HG03108 (cell line): Measurements from ENCODE around the gene USP17L22.
"Not testable (repeated sequence)": the region's sequence is repeated elsewhere in the genome, so short reads cannot be mapped to it uniquely, and the experiment has no call there.

Experiments used
- ATAC-seq: cut with Tn5 transposase; IDR thresholded peaks from one replicate; pipeline ENCODE4 v1.9.1; 2021; ENCODE audit warnings: moderate library complexity; ENCODE audit not compliant: unreplicated experiment

USP17L22 gene, protein sequence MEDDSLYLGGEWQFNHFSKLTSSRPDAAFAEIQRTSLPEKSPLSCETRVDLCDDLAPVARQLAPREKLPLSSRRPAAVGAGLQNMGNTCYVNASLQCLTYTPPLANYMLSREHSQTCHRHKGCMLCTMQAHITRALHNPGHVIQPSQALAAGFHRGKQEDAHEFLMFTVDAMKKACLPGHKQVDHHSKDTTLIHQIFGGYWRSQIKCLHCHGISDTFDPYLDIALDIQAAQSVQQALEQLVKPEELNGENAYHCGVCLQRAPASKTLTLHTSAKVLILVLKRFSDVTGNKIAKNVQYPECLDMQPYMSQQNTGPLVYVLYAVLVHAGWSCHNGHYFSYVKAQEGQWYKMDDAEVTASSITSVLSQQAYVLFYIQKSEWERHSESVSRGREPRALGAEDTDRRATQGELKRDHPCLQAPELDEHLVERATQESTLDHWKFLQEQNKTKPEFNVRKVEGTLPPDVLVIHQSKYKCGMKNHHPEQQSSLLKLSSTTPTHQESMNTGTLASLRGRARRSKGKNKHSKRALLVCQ

DNA sequence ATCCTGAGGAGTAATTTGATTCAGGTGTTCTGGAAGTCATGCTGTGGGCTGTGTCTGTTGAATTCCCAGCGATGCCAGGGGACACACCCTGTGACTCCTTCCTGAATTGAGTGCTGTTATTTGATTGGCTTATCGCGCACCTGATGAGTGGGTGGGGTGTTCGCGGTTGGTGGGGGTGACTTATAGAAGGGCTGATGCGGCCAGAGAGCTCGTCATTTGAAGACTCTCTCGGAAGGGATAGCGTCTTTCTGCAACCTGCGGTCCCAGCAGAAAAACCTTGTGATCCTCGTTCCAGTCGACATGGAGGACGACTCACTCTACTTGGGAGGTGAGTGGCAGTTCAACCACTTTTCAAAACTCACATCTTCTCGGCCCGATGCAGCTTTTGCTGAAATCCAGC lies at the start of gene USP17L22:
Gene USP17L22 (plus strand): TSS at position 301 of the 400 bp plus-strand sequence. CDS start 0 bp downstream, at position 301.
- ATAC-seq = not testable (repeated sequence)

DNA sequence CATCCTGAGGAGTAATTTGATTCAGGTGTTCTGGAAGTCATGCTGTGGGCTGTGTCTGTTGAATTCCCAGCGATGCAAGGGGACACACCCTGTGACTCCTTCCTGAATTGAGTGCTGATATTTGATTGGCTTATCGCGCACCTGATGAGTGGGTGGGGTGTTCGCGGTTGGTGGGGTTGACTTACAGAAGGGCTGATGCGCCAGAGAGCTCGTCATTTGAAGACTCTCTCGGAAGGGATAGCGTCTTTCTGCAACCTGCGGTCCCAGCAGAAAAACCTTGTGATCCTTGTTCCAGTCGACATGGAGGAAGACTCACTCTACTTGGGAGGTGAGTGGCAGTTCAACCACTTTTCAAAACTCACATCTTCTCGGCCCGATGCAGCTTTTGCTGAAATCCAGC lies 47.6 kb upstream of the USP17L22 start, which contains the start of gene USP17L12:
Gene USP17L12 (plus strand): TSS at position 301 of the 400 bp plus-strand sequence. CDS start 0 bp downstream, at position 301.
- not testable (repeated sequence) for ATAC-seq

DNA sequence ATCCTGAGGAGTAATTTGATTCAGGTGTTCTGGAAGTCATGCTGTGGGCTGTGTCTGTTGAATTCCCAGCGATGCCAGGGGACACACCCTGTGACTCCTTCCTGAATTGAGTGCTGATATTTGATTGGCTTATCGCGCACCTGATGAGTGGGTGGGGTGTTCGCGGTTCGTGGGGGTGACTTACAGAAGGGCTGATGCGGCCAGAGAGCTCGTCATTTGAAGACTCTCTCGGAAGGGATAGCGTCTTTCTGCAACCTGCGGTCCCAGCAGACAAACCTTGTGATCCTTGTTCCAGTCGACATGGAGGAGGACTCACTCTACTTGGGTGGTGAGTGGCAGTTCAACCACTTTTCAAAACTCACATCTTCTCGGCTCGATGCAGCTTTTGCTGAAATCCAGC lies 42.8 kb upstream of the USP17L22 start, which contains the start of gene USP17L13:
Gene USP17L13 (plus strand): TSS at position 301 of the 400 bp plus-strand sequence. CDS start 0 bp downstream, at position 301.
- ATAC-seq = not testable (repeated sequence)

DNA sequence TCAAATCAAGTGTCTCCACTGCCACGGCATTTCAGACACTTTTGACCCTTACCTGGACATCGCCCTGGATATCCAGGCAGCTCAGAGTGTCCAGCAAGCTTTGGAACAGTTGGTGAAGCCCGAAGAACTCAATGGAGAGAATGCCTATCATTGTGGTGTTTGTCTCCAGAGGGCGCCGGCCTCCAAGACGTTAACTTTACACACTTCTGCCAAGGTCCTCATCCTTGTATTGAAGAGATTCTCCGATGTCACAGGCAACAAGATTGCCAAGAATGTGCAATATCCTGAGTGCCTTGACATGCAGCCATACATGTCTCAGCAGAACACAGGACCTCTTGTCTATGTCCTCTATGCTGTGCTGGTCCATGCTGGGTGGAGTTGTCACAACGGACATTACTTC lies 37.2 kb upstream of the USP17L22 start:
- not testable (repeated sequence) for ATAC-seq

- ATAC-seq = not testable (repeated sequence)
These were observed 33.3 kb upstream of the USP17L22 start, which contains the start of gene USP17L15 for GRCh38 chr4:9234085-9234484. Gene USP17L15 (plus strand): TSS chr4:9234385. CDS start chr4:9234385, 0 bp downstream.

GRCh38 chr4:9238461-9238860 lies 29.0 kb upstream of the USP17L22 start:
- ATAC-seq = not testable (repeated sequence)

GRCh38 chr4:9243579-9243978 lies 23.8 kb upstream of the USP17L22 start, which contains the start of gene USP17L17:
Gene USP17L17 (plus strand): TSS chr4:9243879. CDS start chr4:9243879, 0 bp downstream.
- not testable (repeated sequence) for ATAC-seq

DNA sequence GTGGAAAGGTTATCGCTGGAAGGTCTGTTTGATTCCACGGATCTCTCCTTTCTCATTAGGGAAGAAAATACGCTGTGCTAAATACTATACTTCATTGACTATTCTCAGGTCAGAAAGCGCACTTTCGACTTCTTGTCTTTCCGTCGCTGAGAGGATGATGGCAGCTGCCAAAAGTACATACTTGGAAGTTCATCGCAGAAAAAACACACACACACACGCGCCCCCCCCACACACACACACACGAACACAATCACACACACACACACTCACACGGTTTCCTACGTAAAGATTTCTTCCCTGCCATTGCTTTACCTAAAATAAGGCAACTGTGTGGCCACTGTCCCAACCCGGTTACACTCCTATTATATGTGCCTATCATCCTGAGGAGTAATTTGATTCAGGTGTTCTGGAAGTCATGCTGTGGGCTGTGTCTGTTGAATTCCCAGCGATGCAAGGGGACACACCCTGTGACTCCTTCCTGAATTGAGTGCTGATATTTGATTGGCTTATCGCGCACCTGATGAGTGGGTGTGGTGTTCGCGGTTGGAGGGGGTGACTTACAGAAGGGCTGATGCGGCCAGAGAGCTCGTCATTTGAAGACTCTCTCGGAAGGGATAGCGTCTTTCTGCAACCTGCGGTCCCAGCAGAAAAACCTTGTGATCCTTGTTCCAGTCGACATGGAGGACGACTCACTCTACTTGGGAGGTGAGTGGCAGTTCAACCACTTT lies 19.3 kb upstream of the USP17L22 start, which contains the start of gene USP17L18:
Gene USP17L18 (plus strand): TSS at position 678 of the 728 bp plus-strand sequence. CDS start 0 bp downstream, at position 678.
- not testable (repeated sequence) for ATAC-seq

DNA sequence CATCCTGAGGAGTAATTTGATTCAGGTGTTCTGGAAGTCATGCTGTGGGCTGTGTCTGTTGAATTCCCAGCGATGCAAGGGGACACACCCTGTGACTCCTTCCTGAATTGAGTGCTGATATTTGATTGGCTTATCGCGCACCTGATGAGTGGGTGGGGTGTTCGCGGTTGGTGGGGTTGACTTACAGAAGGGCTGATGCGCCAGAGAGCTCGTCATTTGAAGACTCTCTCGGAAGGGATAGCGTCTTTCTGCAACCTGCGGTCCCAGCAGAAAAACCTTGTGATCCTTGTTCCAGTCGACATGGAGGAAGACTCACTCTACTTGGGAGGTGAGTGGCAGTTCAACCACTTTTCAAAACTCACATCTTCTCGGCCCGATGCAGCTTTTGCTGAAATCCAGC lies 14.3 kb upstream of the USP17L22 start, which contains the start of gene USP17L19:
Gene USP17L19 (plus strand): TSS at position 301 of the 400 bp plus-strand sequence. CDS start 0 bp downstream, at position 301.
- not testable (repeated sequence) for ATAC-seq

GRCh38 chr4:9257824-9258223 lies 9.6 kb upstream of the USP17L22 start, which contains the start of gene USP17L20:
Gene USP17L20 (plus strand): TSS chr4:9258124. CDS start chr4:9258124, 0 bp downstream.
- ATAC-seq = not testable (repeated sequence)

DNA sequence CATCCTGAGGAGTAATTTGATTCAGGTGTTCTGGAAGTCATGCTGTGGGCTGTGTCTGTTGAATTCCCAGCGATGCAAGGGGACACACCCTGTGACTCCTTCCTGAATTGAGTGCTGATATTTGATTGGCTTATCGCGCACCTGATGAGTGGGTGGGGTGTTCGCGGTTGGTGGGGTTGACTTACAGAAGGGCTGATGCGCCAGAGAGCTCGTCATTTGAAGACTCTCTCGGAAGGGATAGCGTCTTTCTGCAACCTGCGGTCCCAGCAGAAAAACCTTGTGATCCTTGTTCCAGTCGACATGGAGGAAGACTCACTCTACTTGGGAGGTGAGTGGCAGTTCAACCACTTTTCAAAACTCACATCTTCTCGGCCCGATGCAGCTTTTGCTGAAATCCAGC lies 4.8 kb upstream of the USP17L22 start, which contains the start of gene USP17L21:
Gene USP17L21 (plus strand): TSS at position 301 of the 400 bp plus-strand sequence. CDS start 0 bp downstream, at position 301.
- ATAC-seq = not testable (repeated sequence)

GRCh38 chr4:9271719-9272118 lies 4.3 kb downstream of the USP17L22 start:
- not testable (repeated sequence) for ATAC-seq
